G401.6 (cell line): ENCODE measurements around the gene COL27A1.

Source experiments
- FAIRE-seq: peaks from 2 replicates; lab custom pipeline; 2012; peaks lifted over from hg19 to GRCh38; lab: Jason Lieb, UNC

Gene COL27A1

DNA sequence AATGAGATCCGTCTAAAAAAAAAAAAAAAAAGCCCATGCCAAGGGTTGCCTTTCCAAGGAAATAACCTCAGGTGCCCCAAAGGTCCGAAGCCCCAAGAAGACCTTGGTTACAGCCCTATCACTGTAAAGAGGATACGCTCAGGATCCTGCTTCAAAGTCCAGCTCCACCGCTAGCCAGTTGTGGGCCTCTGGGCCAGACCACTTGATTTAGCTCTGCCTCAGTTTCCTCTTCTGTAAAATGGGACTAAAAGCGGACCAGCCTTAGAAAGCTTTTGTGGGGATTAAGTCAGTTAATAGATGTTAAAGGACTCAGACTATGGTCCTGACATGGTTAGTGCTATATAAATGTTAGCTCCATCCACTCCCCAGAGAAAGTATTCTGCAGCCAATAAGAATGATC, 118.9 kb downstream of the COL27A1 start:
- no peak for FAIRE-seq

DNA sequence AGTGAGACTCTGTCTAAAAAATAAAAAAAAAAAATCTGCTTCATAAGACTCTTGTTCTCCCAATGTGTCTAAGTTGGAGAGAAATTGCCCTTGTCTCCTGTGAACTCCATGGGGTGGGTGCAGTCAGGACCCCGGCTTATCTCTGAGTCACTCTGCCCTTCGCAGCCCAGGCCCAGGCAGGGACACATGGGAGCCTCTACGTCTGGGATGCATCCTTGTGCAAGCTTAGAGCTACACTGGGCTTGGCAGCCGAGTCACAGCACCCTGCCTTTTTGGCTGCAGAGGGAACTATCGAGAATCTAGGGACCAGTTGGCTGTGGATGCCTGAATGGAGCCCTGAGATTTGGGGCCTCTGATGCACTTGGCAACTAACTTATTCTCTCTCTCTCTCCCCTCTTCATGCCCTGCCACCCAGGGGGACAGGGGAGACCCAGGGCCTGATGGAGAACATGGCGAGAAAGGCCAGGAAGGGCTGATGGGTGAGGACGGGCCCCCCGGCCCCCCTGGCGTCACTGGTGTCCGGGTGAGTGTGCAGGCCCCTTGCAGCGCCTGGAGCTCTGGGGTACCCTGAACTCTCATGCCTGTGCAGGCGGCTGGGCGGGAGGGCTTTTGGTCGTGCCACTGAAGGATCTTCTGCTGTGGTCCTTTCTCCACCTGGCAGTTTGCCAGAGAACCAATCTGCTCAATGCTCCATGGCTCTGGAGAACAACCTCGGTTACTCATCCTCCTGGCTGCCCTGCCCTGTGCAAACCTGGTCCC, 120.1 kb downstream of the COL27A1 start:
- no peak for FAIRE-seq

DNA sequence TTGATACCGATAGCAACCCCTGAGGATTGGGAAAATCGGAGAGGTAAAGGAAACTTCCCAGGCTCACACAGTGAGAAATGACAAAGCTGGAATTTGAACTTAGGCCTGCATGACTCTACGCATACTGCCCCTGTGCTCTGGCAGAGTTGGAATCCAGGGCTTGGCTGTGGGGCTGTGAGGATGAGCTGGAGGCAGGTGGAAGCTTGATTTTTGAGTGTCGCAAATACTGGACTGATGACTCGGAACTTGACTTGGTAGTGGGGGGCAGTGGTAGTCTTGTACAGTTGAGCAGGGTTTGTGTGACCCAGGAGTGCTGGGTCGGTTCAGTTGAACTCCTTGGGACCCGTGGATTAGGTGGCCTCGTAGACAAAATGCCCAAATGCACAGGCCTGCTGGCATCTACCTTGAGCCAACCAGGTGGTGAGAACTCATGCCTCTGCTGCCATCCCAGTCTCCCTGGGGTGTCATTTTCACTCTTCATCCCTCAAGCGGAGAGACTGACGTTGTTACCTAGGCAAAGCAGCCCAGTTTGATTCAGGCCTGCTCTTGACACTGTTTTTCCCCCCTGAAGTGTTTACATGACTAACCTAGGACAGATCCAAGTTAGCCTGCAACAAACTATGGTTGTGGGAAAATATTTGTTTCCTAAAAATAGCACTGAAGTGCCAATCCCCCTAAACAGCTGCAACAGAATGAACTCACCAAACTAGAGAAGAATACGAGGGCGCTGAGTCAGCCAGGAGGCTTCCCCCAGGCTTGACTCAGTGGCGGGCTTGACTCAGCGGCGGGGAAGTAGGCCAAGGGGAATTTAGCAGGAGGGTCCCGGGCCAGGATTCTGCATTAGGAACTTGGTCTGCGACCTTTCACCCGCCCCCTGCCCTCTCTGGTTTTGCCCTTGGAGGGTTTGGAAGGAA, 121.8 kb downstream of the COL27A1 start:
- no peak for FAIRE-seq

DNA sequence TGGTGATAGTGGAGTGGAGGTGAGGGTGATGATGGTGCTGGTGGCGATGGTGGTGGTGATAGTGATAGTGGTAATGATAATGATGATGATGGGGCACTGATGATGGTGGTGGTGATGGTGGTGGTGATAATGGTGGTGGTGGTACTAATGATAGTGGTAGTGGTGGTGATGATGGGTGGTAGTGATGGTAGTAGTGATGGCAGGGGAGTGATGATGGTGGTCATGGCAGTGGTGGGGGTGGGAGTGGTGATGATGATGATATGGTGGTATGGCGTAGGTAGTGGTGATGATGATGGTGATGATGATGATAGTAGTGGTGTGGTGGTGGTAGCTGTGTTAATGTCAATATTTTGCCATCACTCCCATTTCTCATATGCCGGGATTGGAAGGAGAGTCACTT, 123.0 kb downstream of the COL27A1 start:
- no peak for FAIRE-seq

DNA sequence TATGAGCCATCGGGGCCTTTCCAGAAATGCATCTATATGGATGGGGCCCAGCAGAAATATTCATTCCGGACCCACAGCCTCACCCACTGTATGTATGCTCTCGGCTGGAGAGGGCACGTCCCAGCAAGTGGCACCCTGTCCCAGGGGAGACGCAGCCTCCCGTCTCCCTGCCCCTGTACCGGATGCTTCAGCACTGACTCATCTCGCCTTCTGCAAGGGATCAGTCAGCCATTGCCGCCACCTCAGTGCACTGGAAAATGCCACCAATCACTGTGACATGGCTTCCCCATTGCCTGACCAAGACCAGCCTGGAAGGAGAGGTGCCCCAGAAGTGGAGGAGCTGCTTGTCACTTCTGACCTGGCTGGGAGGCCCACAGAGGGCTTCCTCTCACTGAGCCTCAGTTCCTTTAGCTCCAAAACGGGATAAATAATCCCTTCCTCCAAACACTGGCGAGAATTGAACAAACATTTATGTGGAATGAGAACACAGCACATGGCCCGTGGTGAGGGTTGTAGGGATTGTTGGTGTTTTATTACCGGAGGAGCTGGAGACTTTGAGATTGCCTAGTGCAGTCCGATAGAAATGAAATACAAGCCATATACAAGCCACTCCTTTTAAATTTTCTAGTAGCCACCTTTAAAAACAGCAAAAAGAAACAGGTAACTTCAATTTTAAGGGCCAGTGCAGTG, 123.7 kb downstream of the COL27A1 start:
- no peak for FAIRE-seq

DNA sequence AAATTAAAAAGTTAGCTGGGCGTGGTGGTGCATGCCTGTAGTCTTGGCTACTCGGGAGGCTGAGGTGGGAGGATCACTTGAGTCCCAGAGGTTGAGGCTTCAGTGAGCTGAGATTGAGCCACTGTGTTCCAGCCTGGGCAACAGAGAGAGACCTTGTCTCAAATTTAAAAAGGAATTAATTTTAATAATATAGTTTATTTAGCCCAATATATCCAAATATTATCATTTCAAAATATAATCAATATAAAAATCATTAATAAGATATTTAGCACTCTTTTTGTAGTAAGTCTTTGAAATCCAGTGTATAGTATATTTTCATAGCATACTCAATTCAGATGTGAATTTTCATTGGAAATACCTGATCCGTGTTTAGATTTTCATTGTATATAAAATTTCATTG, 124.4 kb downstream of the COL27A1 start:
- peak; percentile 83 for FAIRE-seq

DNA sequence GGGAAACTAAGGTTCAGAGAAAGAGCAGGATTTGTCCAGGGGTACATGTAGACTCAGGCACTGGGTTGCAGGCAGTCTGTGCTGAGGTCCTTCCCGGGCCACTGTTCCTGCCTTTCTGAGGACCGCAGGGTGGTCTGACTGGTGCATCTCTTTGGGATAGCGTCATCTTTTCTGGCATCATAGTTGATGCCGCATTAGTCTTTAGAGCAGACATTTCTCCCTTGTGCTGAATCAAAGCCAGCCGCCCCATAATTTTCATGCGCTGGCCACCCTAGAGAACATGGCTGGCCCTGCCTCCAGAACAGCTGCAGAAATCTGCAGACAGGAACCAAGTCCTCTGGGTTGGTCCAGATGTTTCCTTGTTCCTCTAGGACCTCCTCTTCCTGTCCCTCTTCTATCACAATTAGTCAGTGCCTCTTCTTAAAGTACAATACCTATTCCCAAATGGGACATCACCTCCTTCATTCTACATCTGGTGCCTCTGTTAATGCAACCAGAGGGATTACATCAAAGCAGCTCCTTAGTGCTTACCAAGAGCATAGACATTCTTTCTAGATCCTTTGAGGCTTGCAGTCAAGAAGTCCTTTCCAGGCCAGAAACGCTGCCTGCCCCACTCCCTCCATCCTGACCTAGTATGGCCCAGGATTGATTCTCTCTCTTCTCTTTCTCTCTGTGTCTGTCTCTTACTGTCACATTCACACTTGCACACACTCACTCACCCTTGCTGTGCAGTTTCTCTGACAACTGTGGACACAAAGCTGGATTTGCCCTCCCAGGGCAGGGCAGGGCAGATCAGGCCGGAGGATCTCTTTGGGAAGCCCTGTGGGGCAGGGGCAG, 125.5 kb downstream of the COL27A1 start:
- no peak for FAIRE-seq

DNA sequence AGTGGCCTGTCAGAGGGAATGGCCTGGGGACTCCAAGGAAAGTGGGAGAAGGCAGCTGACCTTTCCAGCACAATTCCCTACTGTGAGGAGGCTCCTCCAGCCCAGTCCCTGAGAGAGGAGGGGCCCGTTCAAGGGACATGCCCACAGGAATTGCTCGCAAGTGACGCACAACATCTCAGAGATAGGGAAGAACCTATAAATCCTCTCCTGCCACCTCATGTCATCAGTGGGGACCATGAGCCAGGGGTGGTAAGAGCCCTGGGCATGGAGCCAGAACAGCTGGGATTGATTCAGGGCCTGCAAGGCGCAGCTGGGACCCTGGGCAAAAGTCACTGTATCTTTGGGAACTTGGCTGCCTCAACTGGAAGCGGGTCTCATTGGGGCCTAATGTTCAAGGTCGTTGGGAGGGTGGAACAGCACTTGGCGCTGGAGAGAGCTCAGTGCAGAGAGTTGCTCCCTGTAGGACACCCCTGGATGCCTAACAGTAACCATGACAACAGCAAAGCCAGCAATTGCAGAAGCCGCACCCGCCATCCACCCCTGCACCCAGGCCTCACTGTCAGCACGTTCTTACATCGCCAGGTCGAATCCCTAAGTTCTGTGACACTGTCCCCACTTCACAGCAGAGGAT, 126.3 kb downstream of the COL27A1 start:
- no peak for FAIRE-seq

DNA sequence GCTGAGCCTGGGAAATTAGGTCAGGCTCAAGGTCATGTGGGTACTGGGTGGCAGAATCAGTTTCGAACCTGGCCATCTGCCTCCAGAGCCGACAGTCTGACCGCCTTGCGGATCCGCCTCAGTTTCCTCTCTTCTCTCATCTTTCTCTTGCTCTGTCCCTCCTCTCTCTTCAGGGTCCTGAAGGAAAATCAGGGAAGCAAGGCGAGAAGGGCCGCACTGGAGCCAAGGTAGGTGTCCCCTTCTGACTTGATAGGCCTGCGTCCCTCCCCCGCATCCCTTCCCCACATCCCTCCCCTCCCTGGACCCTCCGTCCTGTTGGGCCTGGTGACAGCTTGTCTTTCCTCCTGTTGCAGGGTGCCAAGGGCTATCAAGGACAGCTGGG, 126.8 kb downstream of the COL27A1 start:
- FAIRE-seq, result no peak

DNA sequence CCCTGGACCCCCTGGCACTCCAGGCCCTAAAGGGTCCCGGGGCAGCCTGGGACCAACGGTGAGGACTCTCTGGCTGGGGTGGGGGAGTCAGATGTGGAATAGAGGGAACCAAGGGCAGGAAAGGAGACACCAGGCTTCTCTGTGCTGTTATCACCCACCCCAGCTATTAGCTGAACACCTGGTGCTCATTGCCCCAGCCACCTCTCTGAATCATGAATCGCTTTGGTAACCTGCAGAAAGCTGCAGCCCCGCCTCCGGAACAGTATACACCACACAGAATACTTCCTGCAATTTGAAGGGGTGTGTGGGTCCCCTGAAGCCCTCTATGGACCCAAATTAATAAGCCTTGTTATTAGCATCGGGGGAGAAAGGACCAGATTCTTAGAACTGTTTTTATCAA, 127.2 kb downstream of the COL27A1 start:
- FAIRE-seq, result no peak

DNA sequence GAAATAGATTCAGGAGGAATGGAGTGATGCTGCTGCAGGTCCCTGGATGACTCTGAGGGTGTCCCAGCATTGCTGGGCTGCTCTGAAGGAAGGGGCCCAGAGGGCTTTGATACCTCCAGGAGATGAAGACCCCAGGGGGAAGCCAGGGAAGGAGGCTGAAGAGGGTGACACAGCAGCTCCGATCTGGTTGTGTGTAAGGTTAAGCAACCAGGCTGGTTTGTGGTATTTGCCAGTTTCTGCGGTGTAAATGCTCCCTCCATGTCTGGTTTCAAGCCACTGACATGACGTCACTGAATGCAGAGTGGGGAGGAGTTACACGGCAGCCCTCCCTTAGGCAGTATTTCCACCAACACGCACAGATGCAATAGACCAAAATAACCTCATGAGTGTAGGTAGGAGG, 127.6 kb downstream of the COL27A1 start:
- no peak for FAIRE-seq

DNA sequence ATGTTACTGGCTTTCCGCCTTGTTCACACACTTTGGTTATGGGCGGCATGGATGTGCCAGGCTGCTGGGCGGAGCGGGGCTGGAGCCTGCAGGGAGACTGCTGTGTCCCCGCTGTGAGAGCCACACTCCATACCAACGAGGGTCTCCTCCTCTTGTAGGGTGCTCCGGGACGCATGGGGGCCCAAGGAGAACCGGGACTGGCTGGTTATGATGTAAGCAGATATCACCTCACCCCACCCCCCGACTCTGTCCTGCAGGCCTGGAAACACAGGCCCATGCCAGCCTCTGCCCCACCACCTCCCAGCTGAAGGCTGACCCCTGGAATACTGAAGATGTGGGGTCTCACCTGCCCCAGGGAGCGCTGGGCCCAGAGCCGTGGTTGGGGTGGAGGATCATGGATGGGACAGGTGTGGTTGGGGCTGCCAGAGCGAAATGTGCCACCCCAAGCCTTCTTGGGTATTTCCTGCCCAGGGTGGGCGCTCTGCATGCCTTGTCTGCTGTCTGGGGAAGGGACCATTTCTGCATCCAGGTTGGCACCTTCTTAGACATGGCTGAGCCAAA, 128.3 kb downstream of the COL27A1 start:
- no peak for FAIRE-seq

DNA sequence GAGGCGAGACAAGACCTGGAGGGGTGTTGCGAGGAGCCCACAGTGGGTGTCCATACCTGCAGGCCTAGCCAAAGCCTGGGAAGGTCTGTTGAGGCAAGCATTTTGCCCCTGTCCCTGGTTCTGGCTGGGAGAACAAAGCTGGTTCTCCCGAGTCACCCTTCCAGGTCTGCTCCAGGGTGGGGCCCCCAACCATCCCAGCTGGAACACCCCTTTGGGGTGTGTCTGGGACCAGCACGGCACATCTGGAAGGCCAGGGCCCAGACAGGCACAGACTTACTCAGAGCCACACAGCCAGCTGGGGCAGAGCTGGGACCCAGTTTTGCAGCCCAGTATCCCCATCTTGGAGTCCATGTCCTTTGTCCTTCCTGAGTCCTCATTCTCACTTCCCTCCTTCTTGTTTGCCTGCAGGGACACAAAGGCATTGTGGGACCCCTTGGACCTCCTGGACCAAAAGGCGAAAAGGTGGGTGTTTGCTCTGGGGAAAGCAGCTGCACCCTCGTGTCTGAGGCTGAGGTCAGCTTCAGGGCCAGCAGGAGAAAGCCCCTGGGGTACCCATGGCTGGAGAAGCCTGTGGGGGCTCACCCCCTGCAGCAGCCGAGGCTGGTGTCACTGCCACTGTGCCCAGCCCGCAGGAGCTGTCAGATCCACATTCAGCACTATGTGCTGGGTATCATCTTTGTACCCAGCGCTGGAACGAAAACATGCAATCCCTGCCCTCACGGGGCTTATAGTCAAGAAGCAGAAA, 129.2 kb downstream of the COL27A1 start:
- no peak for FAIRE-seq

DNA sequence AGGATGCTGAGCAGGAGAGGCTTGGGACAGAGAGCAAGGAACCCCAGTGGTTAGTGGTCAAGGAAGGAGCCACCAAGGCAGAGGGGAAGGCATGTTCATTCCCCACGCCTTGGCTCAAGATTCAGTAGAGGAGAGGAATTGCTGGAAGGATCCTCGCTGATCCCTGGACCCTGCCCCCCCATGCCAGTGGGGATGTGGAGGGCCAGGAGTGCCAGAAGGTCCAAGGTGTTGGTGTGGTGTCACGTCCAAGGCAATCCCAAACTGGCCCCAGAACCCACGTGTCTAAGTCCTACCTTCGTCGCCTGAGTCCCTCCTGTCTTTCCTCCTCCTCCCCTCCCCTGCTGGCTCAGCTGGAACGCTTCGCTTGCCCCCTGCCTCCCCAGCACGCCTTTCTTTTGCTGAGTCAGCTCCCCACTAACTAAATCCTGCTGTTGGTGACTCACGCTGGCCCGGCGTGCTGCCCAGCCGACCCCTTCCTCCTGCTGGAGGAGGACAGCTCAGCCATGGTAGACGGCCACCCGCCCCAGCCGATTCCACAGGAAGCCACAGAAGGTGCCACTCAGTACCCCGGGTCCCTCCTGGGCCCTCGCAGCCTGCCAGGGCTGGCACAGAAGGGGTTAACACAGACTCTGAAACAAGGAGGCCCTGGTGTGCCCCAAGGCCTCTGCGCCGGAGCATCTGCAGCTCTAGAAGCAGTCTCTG, 130.0 kb downstream of the COL27A1 start:
- FAIRE-seq, result no peak

DNA sequence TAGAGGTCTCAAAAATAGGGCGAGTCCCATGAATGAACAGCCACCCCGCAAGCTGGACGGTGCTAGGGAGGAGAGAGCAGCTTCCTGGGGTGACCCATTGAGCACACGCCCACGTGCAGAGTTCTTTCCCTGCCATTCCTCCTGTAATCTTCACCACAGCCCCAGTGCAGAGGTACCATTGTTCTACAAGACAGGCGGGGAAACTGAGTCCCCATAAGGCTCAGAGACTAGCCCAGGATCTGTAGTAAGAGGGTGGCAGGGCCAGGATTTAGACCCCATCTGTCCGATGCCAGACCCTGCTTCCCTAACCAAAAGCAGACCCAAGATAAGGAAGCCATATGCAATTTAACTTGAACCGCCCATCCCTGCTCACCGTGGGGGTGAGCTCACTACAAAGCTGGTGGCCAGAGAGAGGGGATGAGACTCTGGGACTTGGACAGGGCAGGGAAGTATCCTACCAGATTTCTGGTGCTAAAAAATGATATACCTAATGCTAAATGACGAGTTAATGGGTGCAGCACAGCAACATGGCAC, 130.9 kb downstream of the COL27A1 start:
- no peak for FAIRE-seq

DNA sequence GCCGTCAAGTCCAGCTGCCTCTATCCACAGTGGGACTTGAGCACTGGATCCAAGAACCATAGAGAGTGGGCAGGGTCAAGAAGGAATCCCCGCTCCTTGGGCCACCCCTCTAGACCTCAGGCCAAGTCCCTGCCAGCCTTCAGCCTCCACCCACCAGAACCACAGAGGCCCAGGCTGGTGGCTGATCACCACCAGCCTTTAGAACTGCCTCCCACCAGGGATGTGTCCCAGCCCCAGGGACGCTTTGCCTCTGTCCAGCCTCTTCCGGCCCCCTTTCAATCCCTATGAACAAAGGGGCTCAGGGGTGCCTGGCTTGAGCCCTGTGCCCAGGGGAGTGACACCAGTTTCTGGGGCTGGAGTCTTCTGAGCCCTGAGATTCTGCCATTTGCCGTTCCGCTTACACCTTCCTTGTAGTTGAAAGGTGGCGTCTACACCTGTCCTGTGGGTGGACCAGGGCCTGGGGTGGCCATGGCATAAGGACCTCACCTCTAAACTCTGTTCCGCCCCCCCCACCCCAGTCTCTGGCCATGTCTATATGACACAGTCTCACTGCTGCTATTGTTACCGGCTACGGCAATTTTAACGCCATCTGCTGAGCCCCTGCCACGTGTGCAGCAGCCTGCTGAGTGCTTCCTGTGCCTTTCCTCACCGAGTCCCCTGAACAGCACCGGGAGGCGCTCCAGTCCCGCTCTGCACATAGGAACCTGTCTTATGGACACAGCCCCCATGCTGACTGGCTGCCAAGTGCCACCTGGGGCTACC, 131.8 kb downstream of the COL27A1 start:
- no peak for FAIRE-seq

DNA sequence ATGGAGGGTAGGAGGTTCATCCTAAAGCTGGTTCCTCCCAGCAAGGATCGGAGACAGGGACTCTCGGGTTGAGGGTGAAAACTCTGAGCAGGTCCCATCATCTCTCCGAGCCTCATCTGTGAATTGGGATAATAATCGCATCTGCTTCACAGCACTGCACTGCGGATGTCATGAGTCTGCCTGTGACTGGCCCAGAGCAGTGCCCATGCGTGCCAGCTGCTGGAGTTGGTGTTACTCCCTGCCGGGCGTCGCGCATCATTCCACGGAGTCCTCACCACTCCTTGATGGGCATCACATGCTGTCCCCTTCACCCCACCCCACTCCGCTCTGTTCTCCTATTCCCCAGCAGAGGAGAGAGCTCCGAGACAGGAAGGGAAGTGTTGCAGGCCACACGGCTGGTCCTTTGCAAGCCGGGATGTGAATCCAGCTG, 132.4 kb downstream of the COL27A1 start:
- FAIRE-seq, result no peak

DNA sequence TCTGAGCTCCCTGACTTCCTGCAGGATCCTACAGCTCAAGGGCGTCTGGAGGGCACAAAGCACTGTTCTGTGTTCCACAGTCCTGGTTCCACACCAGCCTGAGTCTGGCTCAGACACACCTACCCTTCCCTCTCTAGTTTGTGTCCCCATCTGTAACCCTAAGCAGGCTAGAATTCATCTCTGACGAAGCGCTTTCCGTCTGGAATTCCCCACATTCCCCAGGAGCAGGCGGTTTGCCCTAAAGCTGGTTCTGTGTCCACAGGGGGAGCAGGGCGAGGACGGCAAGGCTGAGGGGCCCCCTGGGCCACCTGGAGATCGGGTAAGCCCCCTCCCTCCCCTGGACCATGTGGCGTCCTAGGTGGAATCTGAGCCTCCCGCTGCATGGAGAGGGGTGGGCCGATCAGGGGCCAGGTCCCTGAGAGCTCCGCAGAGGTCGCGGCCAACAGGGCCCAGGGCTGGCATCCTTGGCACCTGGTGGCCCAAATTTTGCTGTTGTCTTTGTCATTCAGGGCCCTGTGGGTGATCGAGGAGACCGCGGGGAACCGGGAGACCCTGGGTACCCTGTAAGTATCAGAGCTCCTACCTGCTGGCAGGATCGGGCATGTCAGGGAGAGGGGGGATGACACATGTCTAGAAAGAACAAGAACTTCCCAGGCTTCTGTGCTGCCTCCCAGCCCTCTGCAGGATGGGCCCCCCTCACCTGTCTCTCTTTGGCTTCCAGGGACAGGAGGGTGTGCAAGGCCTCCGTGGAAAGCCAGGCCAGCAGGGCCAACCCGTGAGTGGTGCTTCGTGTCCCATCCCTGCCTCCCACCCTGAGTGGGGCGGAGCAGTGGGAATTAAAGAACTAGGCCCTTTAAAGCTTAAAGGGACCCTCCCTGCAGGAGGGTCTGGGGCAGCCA, 133.1 kb downstream of the COL27A1 start:
- FAIRE-seq, result peak; percentile 72
